Uterus (tissue), 4 donors: ENCODE measurements around the gene SNX6. TPM values are rescaled to one million over a fixed set of nuclear protein-coding genes. Genes with fewer than 3 reads are reported as not detected.
"Not testable (repeated sequence)": the region's sequence is repeated elsewhere in the genome, so short reads cannot be mapped to it uniquely, and the experiment has no call there.

ENCODE experiments used
- DNase-seq, 2 donors: peaks; one replicate each; pipeline ENCODE4 v3.0.0-alpha.2; 2019 to 2020
- H3K27ac ChIP-seq, 2 donors: fragments of 200-600 bp; sonication (generic); 1 replicate in 1 of 2; 2 replicates in 1 of 2; pipeline ENCODE4 v1.5.1; 2016 to 2018
- H3K27me3 ChIP-seq, 2 donors: fragments of 200-600 bp; sonication (generic); one replicate each; pipeline ENCODE4 v1.5.1; 2018 to 2019; ENCODE audit warnings: control low read depth in 1 of 2
- H3K36me3 ChIP-seq, 2 donors: fragments of 200-600 bp; sonication (generic); one replicate each; pipeline ENCODE4 v1.5.1; 2019; ENCODE audit warnings: control low read depth in 1 of 2
- H3K4me1 ChIP-seq, 2 donors: fragments of 200-600 bp; sonication (generic); one replicate each; pipeline ENCODE4 v1.5.1; 2018 to 2019; ENCODE audit warnings: control low read depth in 1 of 2
- H3K4me3 ChIP-seq, 2 donors: fragments of 200-600 bp; sonication (generic); 1 replicate in 1 of 2; 2 replicates in 1 of 2; pipeline ENCODE4 v1.5.1; 2018 to 2019; ENCODE audit warnings: mild to moderate bottlenecking in 1 of 2
- H3K9me3 ChIP-seq, 2 donors: fragments of 200-600 bp; sonication (generic); one replicate each; pipeline ENCODE4 v1.5.1; 2019; ENCODE audit warnings: control low read depth in 1 of 2
- CTCF ChIP-seq, 4 experiments: fragments of 200-600 bp in 2 of 4; fragments of 450-650 bp in 2 of 4; sonication (generic) in 2 of 4; IDR thresholded peaks; one replicate each; pipeline ENCODE4 v1.5.1; 2016 to 2019; ENCODE audit warnings: antibody characterized with exemption in 4 of 4, mild to moderate bottlenecking in 2 of 4, moderate library complexity in 1 of 4
- POLR2A ChIP-seq, 2 donors: fragments of 450-650 bp; IDR thresholded peaks; one replicate each; pipeline ENCODE4 v1.6.1; 2016; ENCODE audit warnings: antibody characterized with exemption in 2 of 2, mild to moderate bottlenecking in 1 of 2, moderate library complexity in 1 of 2
- intact Hi-C: fragments of 100-400 bp; cut with DNase I; formaldehyde crosslinking; loops from one replicate; pipeline ENCODE4 v1.15.1; 2023; ENCODE audit warnings: low total_unique reads
- total RNA-seq, 4 donors: library from RNA; depleted of rRNA in 3 of 4; stranded (reverse); fragments of >200 nt in 3 of 4; gene quantifications; one replicate each; pipeline versions ENCODE4 v1.1.0 to v1.2.4, GENCODE V29; 2014 to 2023
- donor health status: DM: yes; HTN: yes; CAD: no.

Gene SNX6
- total RNA-seq, 4 donors from 2014 or later, result 22.8 to 357 (median 73.9) TPM

- Histone ChIP-seq H3K9me3 (no peaks in the 10 kb centered on the region), H3K4me1 (no peaks in the 10 kb centered on the region), H3K36me3 (no peaks in the 10 kb centered on the region), H3K27ac (peak overlapping the region in 1 of 2 donors; percentile 35), H3K27me3 (no peaks in the 10 kb centered on the region), H3K4me3 (no peak overlapping the region)
- DNase-seq, result no peak
- TF ChIP-seq POLR2A (IDR thresholded peaks at IDR 0.05), result no peak
- no peak for TF ChIP-seq CTCF (IDR thresholded peaks at IDR 0.05)
- intact Hi-C loops, result no loop called here
Measured at GRCh38 chr14:34548472-34548981, 81.4 kb downstream of the SNX6 start.

- H3K36me3 ChIP-seq, H3K9me3 ChIP-seq, H3K27ac ChIP-seq, H3K4me1 ChIP-seq, H3K4me3 ChIP-seq, intact Hi-C loops, H3K27me3 ChIP-seq, DNase-seq: not testable (repeated sequence)
Measured at GRCh38 chr14:34547136-34547520, 82.8 kb downstream of the SNX6 start.

- H3K4me3 ChIP-seq, DNase-seq, H3K4me1 ChIP-seq, H3K27me3 ChIP-seq, H3K36me3 ChIP-seq, H3K27ac ChIP-seq, H3K9me3 ChIP-seq, intact Hi-C loops: not testable (repeated sequence)
Measured at GRCh38 chr14:34546272-34547135, 83.4 kb downstream of the SNX6 start.

GRCh38 chr14:34540181-34541059, 89.5 kb downstream of the SNX6 start:
- DNase-seq, H3K4me1 ChIP-seq, H3K9me3 ChIP-seq, H3K27me3 ChIP-seq, intact Hi-C loops, H3K36me3 ChIP-seq: not testable (repeated sequence)
- peak overlapping the region; percentile 91 to 95 for H3K27ac ChIP-seq
- H3K4me3 ChIP-seq, result peak overlapping the region; percentile 79 to 85

GRCh38 chr14:34539407-34540180, 90.4 kb downstream of the SNX6 start, which contains the start of gene EAPP:
Gene EAPP, minus strand, starts transcription at chr14:34539701. Its CDS starts 73 bp downstream, at chr14:34539628.
- DNase-seq, result peak; percentile 95 to 98
- Histone ChIP-seq H3K27ac (peak within 1 kb of the TSS; percentile 91 to 95), H3K36me3 (no peaks in the 10 kb centered on the region), H3K27me3 (no peaks in the 10 kb centered on the region), H3K4me3 (peak within 1 kb of the TSS; percentile 79 to 85), H3K4me1 (no peaks in the 10 kb centered on the region), H3K9me3 (no peaks in the 10 kb centered on the region)
- peak; percentile 94 to 97 for TF ChIP-seq POLR2A (IDR thresholded peaks at IDR 0.05)
- TF ChIP-seq CTCF (IDR thresholded peaks at IDR 0.05), result peak in 3 of 4 experiments; percentile 7 to 33 (median 25)
- intact Hi-C loops, result no loop called here

GRCh38 chr14:34538871-34539406, 91.0 kb downstream of the SNX6 start:
- intact Hi-C loops, result no loop called here
- no peak for DNase-seq

GRCh38 chr14:34538096-34538495, 91.9 kb downstream of the SNX6 start:
- H3K36me3 ChIP-seq, intact Hi-C loops, DNase-seq, H3K4me1 ChIP-seq, H3K27me3 ChIP-seq, H3K9me3 ChIP-seq: not testable (repeated sequence)
- Histone ChIP-seq H3K27ac (peak overlapping the region; percentile 91 to 95), H3K4me3 (peak overlapping the region in 1 of 2 donors; percentile 85)

More at GRCh38 chr14:34538871-34539406, 91.0 kb downstream of the SNX6 start:
- Histone ChIP-seq H3K4me1 (no peaks in the 10 kb centered on the region), H3K4me3 (peak overlapping the region; percentile 79 to 85), H3K36me3 (no peaks in the 10 kb centered on the region), H3K27ac (peak overlapping the region; percentile 91 to 95), H3K9me3 (no peaks in the 10 kb centered on the region), H3K27me3 (no peaks in the 10 kb centered on the region)
- TF ChIP-seq CTCF (IDR thresholded peaks at IDR 0.05) (no peak), POLR2A (IDR thresholded peaks at IDR 0.05) (no peak)
